SK-N-MC (cell line): ENCODE data around the gene MAPK8.
A peak's percentile ranks its signal among the peaks of the same experiment; 100 is the strongest.

Source experiments
- DNase-seq: peaks from one replicate; pipeline ENCODE4 v3.0.0-alpha.2; 2011; ENCODE audit warnings: low read depth, low spot score
- H3K27ac ChIP-seq: fragments of 200-600 bp; sonication (generic); 2 replicates; pipeline ENCODE4 v1.5.1; 2016; ENCODE audit warnings: mixed run types
- H3K36me3 ChIP-seq: fragments of 200-600 bp; sonication (generic); 2 replicates; pipeline ENCODE4 v1.6.1; 2017; ENCODE audit warnings: antibody characterized with exemption, low read length, mixed read lengths; ENCODE audit not compliant: insufficient read depth
- H3K4me3 ChIP-seq: fragments of 200-600 bp; sonication (generic); 2 replicates; pipeline ENCODE4 v1.5.1; 2016
- H3K9ac ChIP-seq: fragments of 200-600 bp; sonication (generic); 2 replicates; pipeline ENCODE4 v1.8.0; 2017; ENCODE audit warnings: mixed run types, mixed read lengths; ENCODE audit not compliant: insufficient read length
- H3K9me3 ChIP-seq: fragments of 200-600 bp; sonication (generic); 2 replicates; pipeline ENCODE4 v1.6.1; 2017; ENCODE audit warnings: low read depth, mild to moderate bottlenecking, antibody characterized with exemption, low read length, moderate library complexity, mixed read lengths
- EZH2 ChIP-seq: fragments of 200-600 bp; sonication (generic); IDR thresholded peaks from one replicate; pipeline ENCODE4 v1.6.1; 2017; ENCODE audit warnings: antibody characterized with exemption
- FOXP2 ChIP-seq: optimal IDR thresholded peaks from 2 replicates; pipeline ENCODE3; 2011; ENCODE audit warnings: mild to moderate bottlenecking, moderate library complexity; ENCODE audit not compliant: insufficient read depth; ENCODE audit errors: extremely low read length, control extremely low read depth
- POLR2AphosphoS5 ChIP-seq: IDR thresholded peaks from 2 replicates; pipeline ENCODE4 v1.6.1; 2012; ENCODE audit warnings: mild to moderate bottlenecking, low read depth, low read length, borderline replicate concordance

The MAPK8 gene

DNA sequence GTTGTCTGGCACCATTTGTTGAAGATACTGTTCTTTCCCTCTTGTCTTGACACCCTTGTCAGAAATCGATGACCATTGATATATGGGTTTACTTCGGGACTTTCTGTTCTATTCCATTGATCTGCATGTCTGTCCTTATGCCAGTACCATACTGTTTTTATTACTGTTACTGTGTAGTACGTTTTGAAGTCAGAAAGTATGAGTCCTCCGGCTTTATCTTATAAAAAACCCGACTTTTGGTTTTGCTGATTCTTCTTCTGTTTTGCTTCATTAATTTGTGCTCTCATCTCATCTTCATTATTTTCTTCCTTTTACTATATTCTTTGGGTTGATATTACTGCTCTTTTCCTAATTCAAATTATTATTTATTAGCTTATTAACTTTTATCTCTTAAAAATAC lies 52.4 kb downstream of the MAPK8 start:
- H3K36me3 ChIP-seq, result no peaks in the 10 kb centered on the region
- DNase-seq, result no peak
- no peak for TF ChIP-seq POLR2AphosphoS5
- no peak for TF ChIP-seq FOXP2
- TF ChIP-seq EZH2, result no peak
- H3K27ac ChIP-seq, result no peak overlapping the region
- H3K9ac ChIP-seq, result no peak overlapping the region
- no peaks in the 10 kb centered on the region for H3K9me3 ChIP-seq
- H3K4me3 ChIP-seq, result no peak overlapping the region

DNA sequence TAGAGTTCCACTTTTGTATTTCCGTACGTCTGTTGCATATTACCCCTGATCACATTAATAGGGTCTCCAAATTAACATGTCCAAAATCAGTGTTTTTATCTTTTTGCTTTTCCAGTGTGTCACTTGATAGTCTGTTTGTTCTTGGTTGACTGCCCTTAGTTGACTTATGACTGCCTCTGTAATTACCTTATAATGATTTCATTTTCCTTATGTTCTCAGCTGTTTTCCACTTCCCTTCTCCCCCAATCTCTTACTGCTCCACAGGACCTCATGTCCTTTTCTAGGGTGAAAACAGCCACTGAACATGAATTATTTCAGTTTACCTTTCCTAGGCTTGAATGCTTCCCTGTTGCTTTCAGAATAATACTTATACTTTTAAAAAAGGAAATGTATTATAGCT lies 54.7 kb downstream of the MAPK8 start:
- DNase-seq, result no peak
- Histone ChIP-seq H3K36me3 (no peaks in the 10 kb centered on the region), H3K27ac (no peak overlapping the region), H3K4me3 (no peak overlapping the region), H3K9me3 (no peaks in the 10 kb centered on the region), H3K9ac (no peak overlapping the region)
- TF ChIP-seq FOXP2 (no peak), POLR2AphosphoS5 (no peak), EZH2 (no peak)

DNA sequence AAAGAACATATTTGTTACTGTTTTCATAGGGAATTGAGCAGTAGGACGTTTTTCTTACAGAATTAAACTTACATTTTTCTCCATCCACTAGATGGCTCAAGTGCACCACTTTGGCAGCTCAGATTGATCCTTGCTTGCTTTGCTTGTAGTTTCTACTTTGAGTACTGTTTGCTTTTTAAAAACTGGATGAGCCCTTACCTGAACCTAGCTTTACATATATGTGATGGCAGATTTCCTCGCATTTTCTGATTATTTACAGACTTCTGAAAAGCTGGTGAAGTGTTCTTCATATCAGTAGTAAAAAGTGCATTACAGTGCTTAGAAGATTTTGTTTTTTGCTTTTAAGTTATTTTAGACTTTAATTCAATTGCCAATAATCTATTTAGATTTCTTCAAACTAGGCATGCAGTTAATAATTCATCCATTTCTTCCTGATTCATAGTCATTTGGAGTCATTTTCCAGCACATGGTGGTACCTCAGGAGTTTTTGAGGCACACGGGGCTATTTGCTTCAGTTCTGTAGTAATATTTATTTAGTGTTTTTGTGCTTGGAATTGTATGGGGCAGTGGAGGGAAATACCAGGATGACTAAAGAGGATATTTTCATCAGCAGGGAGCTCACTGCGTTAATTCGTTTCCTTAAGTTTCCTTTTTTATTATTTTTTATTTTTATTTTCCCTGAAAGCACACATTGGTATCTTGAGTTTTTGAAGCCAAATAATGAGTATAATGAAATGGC lies 57.3 kb downstream of the MAPK8 start:
- Histone ChIP-seq H3K27ac (no peak overlapping the region), H3K9ac (no peak overlapping the region), H3K36me3 (no peaks in the 10 kb centered on the region), H3K9me3 (no peaks in the 10 kb centered on the region), H3K4me3 (no peak overlapping the region)
- TF ChIP-seq POLR2AphosphoS5 (no peak), FOXP2 (no peak)
- DNase-seq, result peak; percentile 20

DNA sequence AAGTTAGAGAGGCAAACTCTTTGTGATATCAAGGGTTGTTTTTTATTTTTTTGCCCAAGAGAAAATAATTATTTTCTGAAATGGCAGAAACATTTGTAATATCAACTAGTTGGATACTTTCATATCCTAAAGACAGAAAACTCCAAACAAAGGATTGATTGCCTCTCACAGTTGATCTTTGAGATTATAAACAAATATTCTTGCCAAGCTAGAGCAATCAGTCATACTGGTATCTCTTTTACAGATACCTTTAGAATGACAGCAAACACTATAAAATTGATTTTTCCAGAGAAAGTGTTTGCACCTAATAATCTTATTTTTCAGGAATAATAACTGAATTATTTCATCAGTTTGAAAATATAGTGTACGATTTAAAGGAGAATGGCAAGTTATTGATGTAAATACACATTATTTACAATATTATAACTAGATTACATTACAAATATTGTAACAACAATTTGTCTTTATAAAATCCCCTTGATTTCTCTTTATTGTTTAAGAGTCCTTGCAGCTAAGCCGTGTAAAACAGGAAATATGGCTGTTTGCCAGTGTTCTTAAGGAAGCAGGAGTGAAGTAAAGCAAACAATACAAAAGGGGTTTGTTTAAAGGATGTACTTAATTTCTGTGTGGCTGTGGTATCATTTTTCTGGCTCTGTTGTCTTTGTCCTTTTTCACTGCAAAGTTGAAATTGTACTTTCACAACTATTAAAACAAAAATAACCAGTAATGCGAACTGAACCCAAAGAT lies 58.4 kb downstream of the MAPK8 start:
- Histone ChIP-seq H3K4me3 (no peak overlapping the region), H3K36me3 (no peaks in the 10 kb centered on the region), H3K27ac (no peak overlapping the region), H3K9ac (no peak overlapping the region), H3K9me3 (no peaks in the 10 kb centered on the region)
- DNase-seq, result no peak
- TF ChIP-seq FOXP2, result no peak
- TF ChIP-seq POLR2AphosphoS5, result no peak
- no peak for TF ChIP-seq EZH2

DNA sequence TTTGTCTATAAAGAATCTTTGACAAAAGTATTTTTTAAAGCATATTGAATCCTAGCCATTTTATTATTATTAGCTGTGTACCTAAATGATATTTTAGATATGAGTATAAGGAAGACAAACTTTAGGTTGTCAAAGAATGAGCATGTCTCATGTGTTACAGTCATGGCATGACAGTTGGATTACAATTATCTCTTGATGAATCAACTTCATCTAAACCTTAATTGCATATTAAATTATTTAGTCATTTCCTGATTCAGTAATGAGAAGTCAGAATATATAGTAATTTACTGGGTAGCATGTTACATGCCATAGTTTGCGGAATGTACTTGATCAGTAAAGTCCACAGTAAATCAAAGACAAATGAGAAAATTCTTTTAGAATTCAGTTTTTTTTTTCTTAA lies 59.2 kb downstream of the MAPK8 start:
- no peaks in the 10 kb centered on the region for H3K36me3 ChIP-seq
- no peak overlapping the region for H3K27ac ChIP-seq
- H3K4me3 ChIP-seq, result no peak overlapping the region
- TF ChIP-seq POLR2AphosphoS5 (no peak), EZH2 (no peak), FOXP2 (no peak)
- DNase-seq, result no peak
- H3K9ac ChIP-seq, result no peak overlapping the region
- H3K9me3 ChIP-seq, result no peaks in the 10 kb centered on the region

DNA sequence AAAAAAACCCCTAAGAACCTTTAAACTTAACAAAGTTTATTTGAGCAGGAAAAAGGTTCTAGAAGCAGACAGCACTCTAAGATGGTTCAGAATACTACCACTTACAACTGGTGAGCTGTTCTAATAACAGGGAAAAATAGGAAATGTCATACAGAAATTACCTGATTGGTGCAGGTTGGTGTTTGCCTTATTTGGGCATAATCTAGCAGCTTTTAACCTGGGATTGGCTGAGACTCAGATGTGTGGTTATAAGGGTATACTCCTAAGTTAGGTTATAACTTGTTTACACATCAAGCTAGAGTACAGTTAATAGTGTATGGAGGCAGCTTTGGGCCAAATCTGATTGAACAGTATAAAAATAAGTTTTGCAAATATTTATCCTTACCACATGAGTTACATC lies 59.8 kb downstream of the MAPK8 start:
- DNase-seq, result no peak
- H3K9me3 ChIP-seq, result no peaks in the 10 kb centered on the region
- no peaks in the 10 kb centered on the region for H3K36me3 ChIP-seq
- no peak overlapping the region for H3K4me3 ChIP-seq
- TF ChIP-seq POLR2AphosphoS5 (no peak), EZH2 (no peak), FOXP2 (no peak)
- no peak overlapping the region for H3K9ac ChIP-seq
- no peak overlapping the region for H3K27ac ChIP-seq

DNA sequence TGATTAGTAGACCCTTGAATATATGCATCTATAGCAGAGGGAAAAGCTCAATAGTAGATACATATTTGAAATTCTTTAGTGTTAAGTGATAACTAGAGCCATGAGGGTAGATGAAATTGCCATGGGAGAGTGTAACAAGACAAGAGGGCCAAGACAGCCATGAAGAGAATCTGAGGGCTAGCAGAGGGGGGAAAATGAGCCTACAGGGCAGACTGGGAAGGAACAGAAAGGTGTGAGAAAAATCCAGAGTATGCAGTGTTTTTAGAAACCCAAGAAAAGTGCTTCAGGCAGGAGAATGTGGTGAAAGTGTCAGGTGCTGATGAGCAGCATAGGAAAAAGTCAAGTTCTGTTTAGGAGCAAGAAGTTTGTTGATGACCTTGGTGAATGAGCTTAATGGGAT lies 63.0 kb downstream of the MAPK8 start:
- DNase-seq, result no peak
- H3K9me3 ChIP-seq, result no peaks in the 10 kb centered on the region
- H3K9ac ChIP-seq, result no peak overlapping the region
- no peak for TF ChIP-seq POLR2AphosphoS5
- H3K4me3 ChIP-seq, result no peak overlapping the region
- no peaks in the 10 kb centered on the region for H3K36me3 ChIP-seq
- no peak overlapping the region for H3K27ac ChIP-seq

DNA sequence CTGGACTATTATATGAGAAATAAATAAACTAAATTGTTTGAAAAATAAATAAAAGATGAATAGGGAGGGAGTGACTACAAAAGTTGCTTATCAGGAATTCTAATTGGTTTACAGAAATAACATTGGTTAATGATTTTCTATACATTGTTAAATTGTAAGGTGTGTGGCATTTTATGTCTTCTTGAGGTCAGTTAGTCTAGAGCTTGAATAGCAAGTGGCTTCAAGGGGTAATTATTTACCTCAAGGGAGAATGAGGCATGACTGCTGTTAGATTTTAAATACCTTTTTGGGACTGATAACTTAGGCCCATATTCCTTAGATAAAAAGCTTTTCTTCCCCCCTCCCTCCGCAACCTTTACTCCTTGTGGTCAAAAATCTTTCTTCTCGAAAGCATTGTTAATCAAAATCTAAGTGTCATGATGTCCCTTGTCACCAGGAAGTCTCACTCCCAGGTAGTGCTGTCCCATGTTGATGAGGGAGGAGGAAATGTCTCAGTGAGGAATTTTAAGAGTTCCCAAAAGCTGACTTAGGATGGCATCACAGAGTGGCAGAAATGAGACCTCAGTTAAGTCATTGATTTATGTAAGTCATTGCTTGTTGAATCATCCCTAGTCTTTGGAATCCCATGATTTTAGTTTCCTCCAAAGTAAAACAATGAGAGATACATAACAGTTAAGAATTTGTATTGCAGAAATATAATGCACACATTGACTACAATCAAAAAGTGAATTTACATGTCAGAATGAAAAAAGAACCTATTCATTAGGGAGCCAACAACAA lies 71.5 kb downstream of the MAPK8 start:
- no peak for DNase-seq
- TF ChIP-seq EZH2 (no peak), POLR2AphosphoS5 (no peak), FOXP2 (no peak)
- H3K27ac ChIP-seq, result no peak overlapping the region
- no peaks in the 10 kb centered on the region for H3K9me3 ChIP-seq
- no peak overlapping the region for H3K4me3 ChIP-seq
- H3K36me3 ChIP-seq, result no peaks in the 10 kb centered on the region
- H3K9ac ChIP-seq, result no peak overlapping the region
